Right atrium auricular region (tissue), 2 donors: ENCODE results near the gene SLC35D3. TPM values are rescaled to one million over a fixed set of nuclear protein-coding genes. Genes with fewer than 3 reads are reported as not detected.
"Not testable (repeated sequence)": the region's sequence is repeated elsewhere in the genome, so short reads cannot be mapped to it uniquely, and the experiment has no call there.

ENCODE experiments used
- DNase-seq: peaks from one replicate; pipeline ENCODE4 v3.0.0-alpha.2; 2019; ENCODE audit warnings: low spot score
- H3K27ac ChIP-seq, 2 donors: fragments of 200-600 bp; sonication (generic); 1 replicate in 1 of 2; 2 replicates in 1 of 2; pipeline ENCODE4 v1.5.1; 2016 to 2019
- H3K27me3 ChIP-seq, 2 donors: fragments of 200-600 bp; sonication (generic); one replicate each; pipeline versions ENCODE4 v1.5.1 to v1.6.0; 2017 to 2019
- H3K36me3 ChIP-seq: fragments of 200-600 bp; sonication (generic); one replicate; pipeline ENCODE4 v1.5.1; 2016
- H3K4me1 ChIP-seq, 2 donors: fragments of 200-600 bp; sonication (generic); one replicate each; pipeline versions ENCODE4 v1.5.1 to v1.6.0; 2017 to 2019
- H3K4me3 ChIP-seq, 2 donors: fragments of 200-600 bp; sonication (generic); 1 replicate in 1 of 2; 2 replicates in 1 of 2; pipeline ENCODE4 v1.5.1; 2017 to 2019; ENCODE audit warnings: mild to moderate bottlenecking in 1 of 2, moderate library complexity in 1 of 2
- H3K9me3 ChIP-seq, 2 donors: fragments of 200-600 bp; sonication (generic); one replicate each; pipeline ENCODE4 v1.5.1; 2019
- CTCF ChIP-seq, 2 donors: fragments of 200-600 bp; sonication (generic); IDR thresholded peaks; one replicate each; pipeline ENCODE4 v1.5.1; 2019; ENCODE audit warnings: antibody characterized with exemption in 2 of 2
- total RNA-seq, 2 donors: library from RNA; depleted of rRNA; stranded (reverse); fragments of >200 nt; gene quantifications; one replicate each; pipeline ENCODE4 v1.1.0, GENCODE V29; 2016

Gene SLC35D3
- total RNA-seq, 2 donors from 2014 or later = not detected

- H3K4me1 ChIP-seq = peaks cover 0 to 11% of the 10 kb centered on the region in 2 donors
- H3K9me3 ChIP-seq = no peaks in the 10 kb centered on the region
- H3K4me3 ChIP-seq = no peak overlapping the region
- peak overlapping the region in 1 of 2 donors; percentile 6 for H3K27ac ChIP-seq
- no peaks in the 10 kb centered on the region for H3K27me3 ChIP-seq
- no peak for DNase-seq
- H3K36me3 ChIP-seq = no peaks in the 10 kb centered on the region
- no peak for TF ChIP-seq CTCF (IDR thresholded peaks at IDR 0.05)
Observed at GRCh38 chr6:136969433-136969832, 47.3 kb downstream of the SLC35D3 start.

- no peak for TF ChIP-seq CTCF (IDR thresholded peaks at IDR 0.05)
- Histone ChIP-seq H3K4me3 (no peak overlapping the region), H3K36me3 (no peaks in the 10 kb centered on the region), H3K4me1 (peaks cover 0 to 6% of the 10 kb centered on the region in 2 donors), H3K9me3 (no peaks in the 10 kb centered on the region), H3K27me3 (no peaks in the 10 kb centered on the region), H3K27ac (no peak overlapping the region)
- DNase-seq = no peak
Observed at GRCh38 chr6:136969930-136970329, 47.8 kb downstream of the SLC35D3 start.

- Histone ChIP-seq H3K9me3 (no peaks in the 10 kb centered on the region), H3K4me3 (no peak overlapping the region), H3K27ac (no peak overlapping the region), H3K36me3 (no peaks in the 10 kb centered on the region), H3K4me1 (peaks cover 0 to 6% of the 10 kb centered on the region in 2 donors), H3K27me3 (no peaks in the 10 kb centered on the region)
- no peak for TF ChIP-seq CTCF (IDR thresholded peaks at IDR 0.05)
- no peak for DNase-seq
Observed at GRCh38 chr6:136971609-136972008, 49.5 kb downstream of the SLC35D3 start.

GRCh38 chr6:136973781-136974180, 51.7 kb downstream of the SLC35D3 start:
- DNase-seq, H3K9me3 ChIP-seq, H3K36me3 ChIP-seq, H3K27me3 ChIP-seq, H3K4me3 ChIP-seq, H3K27ac ChIP-seq, H3K4me1 ChIP-seq: not testable (repeated sequence)

Other genes starting within 250 kb of the SLC35D3 start
- gene MAP3K5, start 129.8 kb upstream of the SLC35D3 start, total RNA-seq = 10 to 100 TPM in 1 of 2 donors, 1 to 10 TPM in 1; 6.7 to 11.9 TPM
- 10 to 100 TPM in 1 of 2 donors, 1 to 10 TPM in 1; 7.2 to 14.5 TPM for gene PEX7, start 99.7 kb upstream of the SLC35D3 start, total RNA-seq
- gene IL20RA, start 122.7 kb downstream of the SLC35D3 start, total RNA-seq = 1 to 10 TPM in 1 of 2 donors, under 1 TPM in 1; 0.12 to 5.0 TPM